IPS DF 6.9 (cell line): Measurements from ENCODE around the gene BIRC3.

ENCODE experiments used
- DNase-seq: peaks from one replicate; pipeline ENCODE4 v3.0.0-alpha.2; 2013; ENCODE audit warnings: low read depth, low spot score
- H3K27ac ChIP-seq: one replicate; pipeline ENCODE4 v1.5.1; 2013; ENCODE audit warnings: low read length, control low read depth
- H3K27me3 ChIP-seq: 2 replicates; pipeline ENCODE4 v1.6.1; 2013; ENCODE audit warnings: mild to moderate bottlenecking, low read length; ENCODE audit not compliant: control insufficient read depth, insufficient read depth
- H3K36me3 ChIP-seq: 2 replicates; pipeline ENCODE4 v1.6.1; 2013; ENCODE audit warnings: low read length; ENCODE audit not compliant: control insufficient read depth, insufficient read depth
- H3K4me1 ChIP-seq: 2 replicates; pipeline ENCODE4 v1.6.1; 2013; ENCODE audit warnings: low read length; ENCODE audit not compliant: control insufficient read depth, insufficient read depth
- H3K4me3 ChIP-seq: 2 replicates; pipeline ENCODE4 v1.5.1; 2013; ENCODE audit warnings: mild to moderate bottlenecking, low read length
- H3K9me3 ChIP-seq: 2 replicates; pipeline ENCODE4 v1.6.1; 2013; ENCODE audit warnings: low read length, inconsistent platforms; ENCODE audit not compliant: control insufficient read depth, insufficient read depth
- WGBS: extraction: QIAGEN DNeasy Blood & Tissue Kit; methylation state at CpG from one replicate; pipeline ENCODE4 v1.1.7; 2013; ENCODE audit warnings: mixed read lengths, missing lambda C conversion rate; ENCODE audit not compliant: insufficient read length, insufficient coverage; 5-methylcytosine and 5-hydroxymethylcytosine counted together

Gene BIRC3

GRCh38 chr11:102386136-102386734, 69.0 kb downstream of the BIRC3 start:
- Histone ChIP-seq H3K27me3 (no peaks in the 10 kb centered on the region), H3K27ac (no peak overlapping the region), H3K36me3 (peaks cover 4% of the 10 kb centered on the region; the same call in 1 of the 2 replicates), H3K9me3 (no peaks in the 10 kb centered on the region), H3K4me1 (no peaks in the 10 kb centered on the region), H3K4me3 (no peak overlapping the region)
- DNase-seq = no peak
- no CpG with 5 or more reads among the region's 2 CpGs for WGBS

GRCh38 chr11:102387043-102387781, 69.9 kb downstream of the BIRC3 start:
- H3K4me1 ChIP-seq = no peaks in the 10 kb centered on the region
- no peak overlapping the region for H3K4me3 ChIP-seq
- H3K9me3 ChIP-seq = no peaks in the 10 kb centered on the region
- WGBS = no CpG with 5 or more reads among the region's 8 CpGs
- no peaks in the 10 kb centered on the region for H3K27me3 ChIP-seq
- DNase-seq = no peak
- H3K36me3 ChIP-seq = peaks cover 4% of the 10 kb centered on the region; the same call in 1 of the 2 replicates
- H3K27ac ChIP-seq = no peak overlapping the region
